Karpas-422 (cell line): Measurements from ENCODE around the gene ACSF3. TPM values are rescaled to one million over a fixed set of nuclear protein-coding genes. Genes with fewer than 3 reads are reported as not detected.
"Not testable (repeated sequence)": the region's sequence is repeated elsewhere in the genome, so short reads cannot be mapped to it uniquely, and the experiment has no call there.

Experiments
- DNase-seq: peaks from one replicate; pipeline ENCODE4 v3.0.0-alpha.2; 2015
- H2AFZ ChIP-seq: fragments of 200-600 bp; sonication (generic); 2 replicates; pipeline ENCODE4 v1.6.1; 2014; ENCODE audit warnings: antibody characterized with exemption, low read length, mixed read lengths
- H3K27ac ChIP-seq: fragments of 200-600 bp; sonication (generic); 2 replicates; pipeline ENCODE4 v1.5.1; 2014; ENCODE audit warnings: mild to moderate bottlenecking, low read length, moderate library complexity
- H3K27me3 ChIP-seq: fragments of 200-600 bp; sonication (generic); 2 replicates; pipeline ENCODE4 v1.6.1; 2014; ENCODE audit warnings: low read length, mixed read lengths
- H3K36me3 ChIP-seq: fragments of 200-600 bp; sonication (generic); 2 replicates; pipeline ENCODE4 v1.6.1; 2014; ENCODE audit warnings: low read length, mixed read lengths; ENCODE audit not compliant: insufficient read depth
- H3K4me1 ChIP-seq: fragments of 200-600 bp; sonication (generic); 2 replicates; pipeline ENCODE4 v1.6.1; 2014; ENCODE audit warnings: mild to moderate bottlenecking, low read length, mixed read lengths
- H3K4me2 ChIP-seq: fragments of 200-600 bp; sonication (generic); 2 replicates; pipeline ENCODE4 v1.6.1; 2014; ENCODE audit warnings: low read length, low read depth, mild to moderate bottlenecking; ENCODE audit not compliant: poor library complexity, severe bottlenecking
- H3K4me3 ChIP-seq: fragments of 200-600 bp; sonication (generic); 2 replicates; pipeline ENCODE4 v1.5.1; 2014; ENCODE audit warnings: mild to moderate bottlenecking, antibody characterized with exemption, low read length, mixed read lengths
- H3K79me2 ChIP-seq: fragments of 200-600 bp; sonication (generic); 2 replicates; pipeline ENCODE4 v1.6.1; 2014; ENCODE audit warnings: mild to moderate bottlenecking, low read length, mixed read lengths
- H3K9ac ChIP-seq: fragments of 200-600 bp; sonication (generic); 2 replicates; pipeline ENCODE4 v1.6.0; 2014; ENCODE audit warnings: low read length
- H3K9me2 ChIP-seq: fragments of 200-600 bp; sonication (generic), shearing (Covaris generic); replicated peaks from 2 replicates; pipeline ENCODE4 v1.6.0; 2014; ENCODE audit warnings: mild to moderate bottlenecking, low read length, moderate library complexity; ENCODE audit not compliant: insufficient read depth
- H3K9me3 ChIP-seq: fragments of 300-700, 200-600 bp; sonication (generic); 2 replicates; pipeline ENCODE4 v1.6.1; 2014; ENCODE audit warnings: low read length, mixed read lengths
- H4K20me1 ChIP-seq: fragments of 200-600 bp; sonication (generic); 2 replicates; pipeline ENCODE4 v1.6.1; 2014; ENCODE audit warnings: mild to moderate bottlenecking, antibody characterized with exemption, low read length, low read depth; ENCODE audit not compliant: insufficient read depth
- total RNA-seq: library from RNA; depleted of rRNA; stranded (reverse); fragments of >200 nt; shearing (Covaris generic); gene quantifications from 2 replicates; pipeline ENCODE4 v1.2.3, GENCODE V29; 2014; ENCODE audit warnings: low replicate concordance

Gene ACSF3
- total RNA-seq, 1 experiment from 2014 or later: 30.4 TPM

- H3K4me2 ChIP-seq: no peak overlapping the region
- H3K9ac ChIP-seq: no peak overlapping the region
- DNase-seq: no peak
- peaks cover 8% of the 10 kb centered on the region; the same call in 1 of the 2 replicates for H3K4me1 ChIP-seq
- H2AFZ ChIP-seq: no peak overlapping the region
- H3K36me3 ChIP-seq: no peaks in the 10 kb centered on the region
- H3K9me2 ChIP-seq: no peaks in the 10 kb centered on the region
- 0 out of 2 replicates have a peak, but pooled peaks cover 4% of the 10 kb centered on the region for H4K20me1 ChIP-seq
- no peaks in the 10 kb centered on the region for H3K79me2 ChIP-seq
- H3K27me3 ChIP-seq: no peaks in the 10 kb centered on the region
- no peaks in the 10 kb centered on the region for H3K9me3 ChIP-seq
- no peak overlapping the region for H3K4me3 ChIP-seq
- no peak overlapping the region for H3K27ac ChIP-seq
Observed at GRCh38 chr16:89066721-89067120, 26.9 kb upstream of the ACSF3 start.

GRCh38 chr16:89067677-89068443 lies 25.8 kb upstream of the ACSF3 start:
- H2AFZ ChIP-seq: no peak overlapping the region
- peaks cover 8% of the 10 kb centered on the region; the same call in 1 of the 2 replicates for H3K4me1 ChIP-seq
- DNase-seq: no peak
- H3K27ac ChIP-seq: no peak overlapping the region
- no peaks in the 10 kb centered on the region for H3K9me2 ChIP-seq
- no peak overlapping the region for H3K4me2 ChIP-seq
- no peak overlapping the region for H3K4me3 ChIP-seq
- H3K27me3 ChIP-seq: no peaks in the 10 kb centered on the region
- H3K9ac ChIP-seq: no peak overlapping the region
- H3K79me2 ChIP-seq: no peaks in the 10 kb centered on the region
- H4K20me1 ChIP-seq: 0 out of 2 replicates have a peak, but pooled peaks cover 4% of the 10 kb centered on the region
- H3K9me3 ChIP-seq: no peaks in the 10 kb centered on the region
- no peaks in the 10 kb centered on the region for H3K36me3 ChIP-seq

- DNase-seq, H3K36me3 ChIP-seq: not testable (repeated sequence)
Observed at GRCh38 chr16:89068814-89069616, 24.6 kb upstream of the ACSF3 start.

GRCh38 chr16:89069920-89070319 lies 23.7 kb upstream of the ACSF3 start:
- H3K9ac ChIP-seq: no peak overlapping the region
- H3K4me2 ChIP-seq: no peak overlapping the region
- H3K27me3 ChIP-seq: no peaks in the 10 kb centered on the region
- no peaks in the 10 kb centered on the region for H3K9me2 ChIP-seq
- H3K27ac ChIP-seq: no peak overlapping the region
- no peaks in the 10 kb centered on the region for H3K79me2 ChIP-seq
- H3K4me1 ChIP-seq: peaks cover 8% of the 10 kb centered on the region; the same call in 1 of the 2 replicates
- DNase-seq: no peak
- no peak overlapping the region for H2AFZ ChIP-seq
- H3K4me3 ChIP-seq: no peak overlapping the region
- H3K9me3 ChIP-seq: peaks cover 6% of the 10 kb centered on the region
- H3K36me3 ChIP-seq: no peaks in the 10 kb centered on the region
- 0 out of 2 replicates have a peak, but pooled peaks cover 4% of the 10 kb centered on the region for H4K20me1 ChIP-seq

More at GRCh38 chr16:89068814-89069616, 24.6 kb upstream of the ACSF3 start:
- not testable (repeated sequence) for H3K4me1 ChIP-seq, H3K4me3 ChIP-seq, H3K9me2 ChIP-seq, H3K27ac ChIP-seq, H3K4me2 ChIP-seq, H3K9me3 ChIP-seq, H4K20me1 ChIP-seq, H2AFZ ChIP-seq, H3K27me3 ChIP-seq, H3K79me2 ChIP-seq, H3K9ac ChIP-seq

GRCh38 chr16:89070590-89070989 lies 23.1 kb upstream of the ACSF3 start:
- Histone ChIP-seq H3K27me3 (no peaks in the 10 kb centered on the region), H3K79me2 (no peaks in the 10 kb centered on the region), H2AFZ (no peak overlapping the region), H3K9me3 (peaks cover 8% of the 10 kb centered on the region), H3K4me3 (no peak overlapping the region), H3K4me1 (peaks cover 8% of the 10 kb centered on the region; the same call in 1 of the 2 replicates), H3K9me2 (no peaks in the 10 kb centered on the region), H3K36me3 (no peaks in the 10 kb centered on the region), H3K4me2 (no peak overlapping the region), H3K9ac (no peak overlapping the region), H3K27ac (no peak overlapping the region), H4K20me1 (0 out of 2 replicates have a peak, but pooled peaks cover 4% of the 10 kb centered on the region)
- DNase-seq: no peak

- no peaks in the 10 kb centered on the region for H3K27me3 ChIP-seq
- H4K20me1 ChIP-seq: 0 out of 2 replicates have a peak, but pooled peaks cover 4% of the 10 kb centered on the region
- H3K9ac ChIP-seq: no peak overlapping the region
- DNase-seq: no peak
- peaks cover 21% of the 10 kb centered on the region for H3K9me3 ChIP-seq
- H2AFZ ChIP-seq: no peak overlapping the region
- H3K9me2 ChIP-seq: no peaks in the 10 kb centered on the region
- no peaks in the 10 kb centered on the region for H3K79me2 ChIP-seq
- peaks cover 8% of the 10 kb centered on the region; the same call in 1 of the 2 replicates for H3K4me1 ChIP-seq
- no peak overlapping the region for H3K4me2 ChIP-seq
- no peaks in the 10 kb centered on the region for H3K36me3 ChIP-seq
- no peak overlapping the region for H3K27ac ChIP-seq
- H3K4me3 ChIP-seq: no peak overlapping the region
Observed at GRCh38 chr16:89071686-89072547, 21.7 kb upstream of the ACSF3 start.

GRCh38 chr16:89072548-89073130 lies 21.0 kb upstream of the ACSF3 start:
- Histone ChIP-seq H3K9ac (no peak overlapping the region), H3K36me3 (no peaks in the 10 kb centered on the region), H3K4me3 (no peak overlapping the region), H3K27me3 (no peaks in the 10 kb centered on the region), H4K20me1 (0 out of 2 replicates have a peak, but pooled peaks cover 4% of the 10 kb centered on the region), H3K4me2 (no peak overlapping the region), H3K79me2 (no peaks in the 10 kb centered on the region), H3K9me2 (no peaks in the 10 kb centered on the region), H3K4me1 (peaks cover 4% of the 10 kb centered on the region; the same call in 1 of the 2 replicates), H3K9me3 (peaks cover 21% of the 10 kb centered on the region), H3K27ac (no peak overlapping the region), H2AFZ (no peak overlapping the region)
- no peak for DNase-seq
